Hippocampal formation (tissue), 2 donors: ENCODE results near the gene NALF2.

Experiments used
- DNase-seq, 2 donors: peaks; one replicate each; lab custom pipeline; 2025; lab: John Stamatoyannopoulos, UW

Gene NALF2

GRCh38 chrX:69530306-69530705 lies 26.2 kb downstream of the NALF2 start:
- no peak for DNase-seq

- no peak for DNase-seq
These were observed 27.1 kb downstream of the NALF2 start for GRCh38 chrX:69531031-69531755.

- DNase-seq = no peak
These were observed 31.5 kb downstream of the NALF2 start for GRCh38 chrX:69535661-69536060.

- DNase-seq = peak in 1 of 2 donors; percentile 60
These were observed 34.3 kb downstream of the NALF2 start for GRCh38 chrX:69538321-69538876.

- no peak for DNase-seq
These were observed 35.3 kb downstream of the NALF2 start for GRCh38 chrX:69539437-69539836.

GRCh38 chrX:69541956-69542355 lies 37.8 kb downstream of the NALF2 start:
- DNase-seq = no peak

GRCh38 chrX:69543572-69543971 lies 39.4 kb downstream of the NALF2 start:
- no peak for DNase-seq

GRCh38 chrX:69546417-69546816 lies 42.3 kb downstream of the NALF2 start:
- no peak for DNase-seq

- no peak for DNase-seq
These were observed 42.9 kb downstream of the NALF2 start for GRCh38 chrX:69546978-69547377.

- no peak for DNase-seq
These were observed 47.4 kb downstream of the NALF2 start for GRCh38 chrX:69551421-69552009.

GRCh38 chrX:69552512-69552911 lies 48.4 kb downstream of the NALF2 start:
- DNase-seq = no peak
